GM18867 (cell line): ENCODE results near the gene SLC27A4.

Experiments used
- ATAC-seq: cut with Tn5 transposase; IDR thresholded peaks from one replicate; pipeline ENCODE4 v1.9.1; 2021; ENCODE audit warnings: mild to moderate bottlenecking, moderate library complexity; ENCODE audit not compliant: unreplicated experiment

Gene SLC27A4

DNA sequence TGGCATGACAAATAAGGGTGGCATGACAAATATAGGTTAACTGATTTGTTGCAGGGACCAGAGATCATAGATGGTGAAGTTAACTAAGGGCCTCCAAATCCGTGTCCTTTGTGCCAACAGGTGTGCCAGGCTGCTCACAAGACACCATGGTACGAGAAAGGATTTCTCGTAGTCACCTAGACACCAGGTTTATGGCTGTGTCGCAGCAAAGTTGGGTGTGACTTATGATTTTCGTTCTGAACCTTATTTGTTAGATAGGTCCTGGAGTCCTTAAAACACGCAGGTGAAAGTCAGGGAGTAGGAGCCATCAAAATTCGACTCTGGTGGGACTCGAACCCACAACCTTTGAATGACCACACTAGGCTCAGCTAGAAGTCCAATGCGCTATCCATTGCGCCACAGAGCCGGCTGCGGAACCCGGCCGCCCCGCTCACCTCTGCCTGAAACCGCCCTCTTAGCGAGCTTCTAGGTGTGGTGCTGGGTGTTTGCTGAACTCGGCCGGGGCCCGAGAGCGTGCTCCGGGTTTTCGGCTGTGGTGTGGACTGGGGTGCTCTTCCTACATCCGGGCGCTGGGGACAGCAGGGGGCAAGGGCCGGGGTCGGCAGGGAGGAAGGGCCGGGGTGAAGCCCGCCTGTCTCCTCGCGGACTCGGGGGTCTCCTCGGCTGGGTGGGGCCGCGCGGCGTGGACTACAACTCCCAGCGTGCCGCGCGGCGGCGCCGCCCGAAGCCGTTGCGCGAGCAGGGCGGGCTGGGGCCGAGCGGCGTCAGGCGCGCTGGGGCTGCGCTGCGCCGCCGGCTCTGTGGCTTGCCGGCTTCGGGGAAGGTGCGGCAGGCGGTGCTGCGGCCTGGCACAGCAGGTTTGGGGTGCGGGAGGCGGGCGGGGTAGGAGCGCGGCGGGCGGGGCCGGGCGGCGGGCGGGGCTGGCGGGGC is at the start of gene SLC27A4:
Gene SLC27A4, plus strand, starts transcription at position 767 of the 930 bp plus-strand sequence. CDS start 2,606 bp downstream, outside the sequence.
- ATAC-seq = peak; percentile 80

DNA sequence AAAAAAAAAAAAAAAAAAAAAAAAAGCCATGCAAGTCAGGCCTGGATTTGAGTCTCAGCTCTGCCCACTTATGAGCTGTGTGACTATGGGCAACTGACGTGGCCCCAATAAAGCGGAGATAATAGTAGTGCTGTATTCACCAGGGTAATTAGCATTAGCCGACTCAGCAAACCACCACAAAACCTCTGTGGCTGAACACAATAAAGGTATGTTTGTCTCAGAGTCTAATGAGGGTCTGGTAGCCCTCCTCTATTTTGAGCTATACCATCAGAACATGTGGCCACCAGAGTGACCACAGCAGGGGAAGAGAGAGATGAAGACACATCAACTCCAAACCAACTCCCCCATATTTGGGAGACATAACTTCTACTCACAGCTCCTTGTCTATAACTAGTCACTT is 48.3 kb upstream of the SLC27A4 start:
- ATAC-seq = no peak

DNA sequence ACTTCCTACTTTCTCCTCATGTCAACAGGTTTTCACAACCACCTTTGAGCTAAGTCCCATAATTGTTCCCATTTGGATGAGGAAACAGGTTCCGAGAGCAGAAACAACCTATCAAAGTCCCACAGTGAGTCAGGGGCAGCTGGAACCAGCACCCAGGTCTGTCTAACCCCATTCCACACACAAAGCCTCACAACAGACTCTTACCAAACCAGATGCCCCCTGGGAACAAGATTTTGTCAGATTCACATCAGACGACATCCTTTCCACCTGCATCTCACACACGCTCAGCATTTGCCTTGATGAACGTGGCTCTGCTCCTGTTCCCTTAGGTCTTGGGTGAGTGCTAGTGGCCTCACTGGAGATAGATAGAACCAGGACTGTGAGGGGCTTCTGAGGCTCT is 47.2 kb upstream of the SLC27A4 start:
- ATAC-seq = no peak

DNA sequence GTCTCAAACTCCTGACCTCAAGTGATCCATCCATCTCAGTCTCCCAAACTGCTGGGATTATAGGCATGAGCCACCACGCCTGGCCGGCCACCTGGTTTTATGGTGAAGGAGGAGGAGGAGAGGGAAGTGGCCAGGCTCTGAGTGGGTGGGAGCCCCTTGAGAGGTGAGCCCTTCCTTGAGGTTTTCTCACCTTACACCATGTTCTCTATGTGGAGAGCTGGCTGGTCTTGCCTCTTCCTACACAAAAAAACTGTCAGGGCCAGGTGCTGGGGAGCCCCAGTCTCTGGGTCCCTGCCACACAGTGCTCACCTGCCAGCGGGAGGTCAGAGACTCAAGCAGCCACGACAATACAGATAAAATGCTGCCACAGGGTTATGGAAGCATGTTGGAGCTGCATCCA is 46.2 kb upstream of the SLC27A4 start:
- ATAC-seq = no peak

DNA sequence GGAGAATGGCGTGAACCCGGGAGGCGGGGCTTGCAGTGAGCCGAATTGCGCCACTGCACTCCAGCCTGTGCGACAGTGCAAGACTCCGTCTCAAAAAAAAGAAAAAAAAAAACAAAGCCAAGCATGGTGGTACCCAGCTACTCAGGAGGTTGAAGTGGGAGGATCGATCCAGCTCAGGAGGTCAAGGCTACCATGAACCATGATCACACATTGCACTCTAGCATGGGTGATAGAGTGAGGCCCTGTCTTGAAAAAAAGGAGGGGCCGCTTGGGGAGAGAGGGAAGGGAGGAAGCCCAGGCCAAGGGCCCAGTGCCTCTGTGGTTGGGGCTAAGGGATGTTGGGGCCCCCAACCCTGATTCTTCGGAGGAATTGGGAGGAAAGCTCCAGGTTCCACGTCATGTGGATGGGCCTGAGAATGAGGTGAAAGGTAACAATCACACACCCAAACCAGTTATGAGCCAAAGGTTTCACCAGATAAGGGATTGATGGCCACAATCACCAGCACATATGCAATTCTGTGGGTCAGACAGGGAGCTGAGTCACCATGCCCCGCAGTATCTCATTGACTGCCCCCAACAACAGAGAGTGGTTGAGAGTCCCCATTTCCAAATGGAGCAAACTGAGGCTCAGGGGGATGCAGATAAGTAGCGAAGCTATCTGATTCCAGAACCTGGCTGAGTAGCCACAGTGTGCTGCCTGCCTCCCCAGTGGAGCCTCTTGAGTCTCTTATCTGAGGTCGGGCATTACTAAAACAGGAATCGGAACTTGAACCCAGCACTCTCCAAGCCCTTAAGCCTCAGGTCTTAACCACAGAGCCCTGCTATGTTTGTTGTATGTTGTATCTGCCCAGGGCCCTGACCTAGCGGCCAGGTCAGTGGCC is 43.7 kb upstream of the SLC27A4 start:
- ATAC-seq = no peak

DNA sequence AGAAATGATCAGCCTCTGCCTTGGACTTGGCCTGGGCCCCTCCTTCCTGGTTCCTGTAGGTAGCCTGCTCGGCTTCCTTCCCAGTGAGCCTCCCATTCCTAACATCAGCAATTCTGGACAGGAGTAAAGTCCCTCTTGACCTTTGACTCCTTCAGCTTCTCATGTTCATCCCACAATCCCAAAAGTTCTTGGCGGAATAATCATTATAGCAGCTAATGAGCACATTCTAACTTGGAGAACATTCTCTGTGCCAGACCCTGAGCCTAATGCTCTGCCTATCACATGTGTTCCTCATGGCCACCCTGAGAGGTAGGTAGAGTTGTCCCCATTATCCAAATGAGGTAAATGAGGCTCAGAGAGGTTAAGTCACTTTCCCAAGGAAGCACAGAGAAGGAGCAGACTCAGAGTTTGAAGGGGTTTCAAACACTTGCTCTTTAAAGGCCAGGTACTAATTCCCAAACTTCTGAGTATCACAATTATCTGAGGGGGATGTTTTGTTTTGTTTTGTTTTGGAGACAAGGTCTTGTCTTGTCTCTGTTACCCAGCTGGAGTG is 43.0 kb upstream of the SLC27A4 start:
- ATAC-seq = no peak

DNA sequence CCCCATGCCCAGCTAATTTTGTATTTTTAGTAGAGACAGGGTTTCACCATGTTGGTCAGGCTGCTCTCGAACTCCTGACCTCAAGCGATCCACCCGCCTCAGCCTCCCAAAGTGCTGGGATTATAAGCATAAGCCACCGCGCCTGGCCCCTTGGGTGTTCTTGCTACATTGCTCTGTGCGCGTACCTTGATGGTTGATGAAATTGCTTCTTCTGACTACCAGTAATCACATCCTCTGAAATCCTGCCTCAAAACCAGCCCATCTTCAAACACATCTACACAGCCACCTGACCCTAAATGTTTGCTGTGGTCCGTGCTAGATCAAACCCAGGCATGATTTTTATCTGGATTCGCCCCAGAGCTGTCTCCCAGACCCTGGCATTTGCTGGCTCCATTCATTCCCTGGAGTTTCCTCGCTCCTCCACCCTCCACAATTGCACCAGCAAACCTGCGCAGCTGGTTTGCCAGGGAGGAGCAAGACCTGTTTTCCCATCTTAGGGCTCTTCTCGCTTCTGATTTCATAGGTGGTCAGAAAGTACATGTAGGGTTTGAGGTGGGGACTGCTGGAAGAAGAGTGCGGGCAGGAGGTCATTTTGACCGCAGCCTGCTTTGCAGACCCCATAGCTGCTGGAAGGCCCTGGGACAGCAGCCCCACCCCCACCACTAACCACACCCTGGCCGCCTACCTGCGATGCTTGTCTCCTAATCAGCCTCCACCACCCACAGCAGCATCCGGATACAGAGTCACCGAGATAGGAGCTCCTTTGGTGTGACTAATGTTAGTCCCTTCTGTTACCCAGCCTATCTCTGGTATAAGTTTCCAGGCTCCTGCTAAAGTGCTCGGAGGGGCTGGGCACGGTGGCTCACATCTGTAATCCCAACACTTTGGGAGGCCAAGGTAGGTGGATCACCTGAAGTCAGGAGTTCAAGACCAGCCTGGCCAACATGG is 41.5 kb upstream of the SLC27A4 start:
- no peak for ATAC-seq

DNA sequence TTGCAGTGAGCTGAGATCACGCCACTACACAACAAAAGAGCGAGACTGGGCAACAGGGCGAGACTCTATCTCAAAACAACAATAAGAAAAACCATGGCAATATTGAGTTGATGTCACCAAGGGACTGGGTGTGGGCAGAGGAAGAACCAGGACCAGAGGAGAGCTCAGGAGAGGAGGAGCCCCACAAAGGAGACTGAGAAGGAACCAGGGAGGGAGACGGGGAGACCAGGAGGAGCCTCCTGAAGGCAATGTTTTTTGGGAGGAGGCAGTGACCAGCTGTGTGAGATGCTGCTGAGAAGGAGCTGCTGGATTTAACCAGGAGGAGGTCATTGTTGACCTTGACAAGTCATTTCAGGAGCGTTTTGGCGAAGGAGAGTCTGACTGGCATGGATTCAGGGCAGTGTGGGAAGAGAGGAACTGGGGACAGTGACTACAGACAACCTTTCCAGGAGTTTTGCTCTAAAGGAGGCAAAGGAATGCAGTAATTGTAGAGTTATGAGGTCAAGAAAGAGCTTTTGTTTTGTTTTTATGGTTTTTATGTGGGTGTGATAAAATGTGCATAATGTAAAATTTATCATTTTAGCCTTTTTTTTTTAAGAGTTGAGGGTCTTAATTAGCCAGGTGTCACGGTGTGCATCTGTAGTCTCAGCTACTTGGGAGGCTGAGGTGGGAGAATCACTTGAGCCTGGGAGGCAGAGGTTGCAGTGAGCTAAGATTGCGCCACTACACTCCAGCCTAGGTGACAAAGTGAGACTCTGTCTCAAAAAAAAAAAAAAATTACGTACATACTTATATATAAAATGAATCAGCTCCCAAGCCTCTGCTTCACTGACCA is 36.0 kb upstream of the SLC27A4 start:
- no peak for ATAC-seq

DNA sequence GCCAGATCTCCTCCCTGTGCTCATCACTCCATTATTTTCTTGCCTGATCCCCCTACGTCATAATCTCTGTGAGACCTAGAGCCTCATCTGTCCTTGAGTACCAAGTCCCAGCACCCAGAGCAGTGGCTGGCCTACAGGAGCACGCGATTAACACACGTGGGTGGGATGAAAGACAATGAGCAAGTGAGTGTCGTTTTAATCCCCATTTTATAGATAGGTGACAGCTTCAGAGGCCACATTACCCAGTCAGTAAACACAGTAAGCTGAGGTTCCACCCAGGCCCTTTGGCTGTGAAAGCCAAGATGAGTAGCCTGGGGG is 35.4 kb upstream of the SLC27A4 start:
- no peak for ATAC-seq

DNA sequence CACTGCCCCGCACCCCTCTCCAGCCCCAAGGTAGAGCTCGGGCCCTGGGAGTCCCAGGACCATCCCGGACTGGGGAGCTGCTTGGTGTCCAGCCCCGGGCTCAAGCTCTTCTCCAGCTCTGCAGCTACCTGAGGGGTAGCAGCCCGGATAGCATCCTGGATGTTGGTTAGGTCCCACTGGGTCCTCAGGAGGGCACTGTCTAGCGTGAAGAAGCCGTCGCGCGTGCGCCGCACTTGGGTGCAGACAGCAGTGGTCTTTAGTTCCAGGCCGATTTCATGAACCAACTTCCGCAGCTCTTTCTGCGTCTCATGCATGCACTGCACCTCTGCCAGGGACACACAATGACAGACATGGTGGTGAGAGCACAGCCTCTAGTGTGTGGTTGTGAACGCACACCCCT is 30.8 kb upstream of the SLC27A4 start:
- no peak for ATAC-seq

DNA sequence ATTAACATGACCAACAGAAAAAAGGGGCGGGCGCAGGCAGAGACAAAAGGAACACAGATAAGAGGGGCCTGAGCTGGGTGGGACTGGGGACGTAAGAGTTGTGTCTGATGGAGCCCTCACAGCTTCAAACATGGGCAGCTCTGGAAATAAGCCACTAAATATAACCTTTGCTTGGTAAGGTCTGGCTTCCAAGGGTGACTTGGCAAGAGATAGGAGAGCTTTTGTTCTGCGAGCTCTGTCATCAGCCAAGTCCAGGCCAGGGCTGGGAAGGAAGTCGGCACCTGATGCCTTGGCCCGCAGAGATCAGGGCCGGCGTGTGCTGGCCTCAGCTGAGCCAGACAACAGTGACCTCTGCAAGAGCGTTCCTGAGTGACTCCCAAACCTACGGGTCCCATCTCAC is 29.9 kb upstream of the SLC27A4 start:
- no peak for ATAC-seq

DNA sequence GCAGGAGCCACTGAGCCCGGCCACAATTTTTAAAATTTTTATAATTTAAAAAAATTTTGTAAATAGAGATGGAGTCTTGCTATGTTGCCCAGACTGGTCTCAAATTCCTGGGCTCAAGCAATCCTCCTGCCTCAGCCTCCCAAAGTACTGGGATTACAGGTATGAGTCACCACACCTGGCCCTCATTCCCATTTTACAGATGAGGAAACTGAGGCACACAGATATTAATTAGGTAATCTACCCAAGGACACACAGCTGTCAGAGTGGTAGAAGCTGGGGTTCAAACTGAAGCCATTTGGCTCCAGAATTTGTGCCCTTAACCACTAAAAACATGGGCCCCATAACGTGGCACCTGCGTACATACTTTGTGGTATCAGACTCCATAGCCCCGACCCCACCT is 25.6 kb upstream of the SLC27A4 start:
- no peak for ATAC-seq

DNA sequence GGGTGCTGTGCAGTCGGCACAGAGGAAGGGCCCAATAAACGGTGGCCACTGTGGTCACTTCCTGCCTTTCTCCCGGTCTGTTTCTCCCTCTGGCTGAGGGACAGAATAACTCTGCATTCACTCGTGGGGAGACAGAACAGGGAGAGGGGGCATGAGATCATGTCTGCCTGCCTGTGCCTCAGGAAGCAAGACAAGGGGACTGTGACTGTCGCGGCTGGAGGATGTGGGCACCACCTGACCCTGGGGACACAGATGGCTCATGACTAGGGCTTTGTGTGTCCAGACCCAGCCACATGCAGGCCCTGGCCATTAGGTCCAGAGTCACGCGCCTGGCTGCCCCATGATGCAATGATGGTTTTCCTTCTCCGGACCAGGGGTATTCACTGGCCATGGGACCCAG is 23.9 kb upstream of the SLC27A4 start:
- ATAC-seq = no peak

DNA sequence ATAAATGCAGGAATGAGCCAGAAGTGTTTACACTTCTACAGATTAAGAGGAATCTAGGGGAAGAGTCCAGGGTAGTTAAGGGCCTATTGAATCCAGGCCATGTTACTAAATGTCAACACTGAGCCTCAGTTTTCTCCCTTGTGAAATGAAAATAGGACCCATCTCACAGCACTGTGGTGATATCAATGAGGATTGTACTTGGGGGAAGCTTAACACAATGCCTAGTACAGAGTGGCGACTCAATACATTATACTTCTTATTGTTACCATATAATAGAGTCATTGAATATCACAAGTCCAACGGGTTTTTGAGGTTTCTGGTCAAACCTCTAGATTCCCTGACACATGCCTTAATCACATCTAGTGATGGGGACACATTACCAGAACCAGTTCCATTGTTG is 22.7 kb upstream of the SLC27A4 start:
- ATAC-seq = no peak

DNA sequence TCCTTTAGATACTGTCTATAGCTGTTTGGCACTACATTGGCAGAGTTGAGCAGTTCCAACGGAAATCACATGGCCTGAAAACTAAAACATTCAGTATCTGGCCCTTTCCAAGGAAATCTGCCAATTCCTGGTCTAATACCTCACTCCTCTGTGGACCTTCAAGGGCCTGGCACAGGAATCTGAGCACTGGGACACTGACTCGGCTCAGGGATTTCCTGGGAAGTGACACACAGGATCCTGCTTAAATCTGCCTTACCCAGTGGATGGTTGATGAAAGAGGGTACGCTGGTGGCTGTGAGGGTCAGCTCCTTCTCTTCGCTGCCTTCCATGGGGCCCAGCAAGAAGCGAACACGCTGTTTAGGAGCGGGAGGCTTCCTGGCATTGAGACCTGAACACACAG is 19.0 kb upstream of the SLC27A4 start:
- no peak for ATAC-seq

DNA sequence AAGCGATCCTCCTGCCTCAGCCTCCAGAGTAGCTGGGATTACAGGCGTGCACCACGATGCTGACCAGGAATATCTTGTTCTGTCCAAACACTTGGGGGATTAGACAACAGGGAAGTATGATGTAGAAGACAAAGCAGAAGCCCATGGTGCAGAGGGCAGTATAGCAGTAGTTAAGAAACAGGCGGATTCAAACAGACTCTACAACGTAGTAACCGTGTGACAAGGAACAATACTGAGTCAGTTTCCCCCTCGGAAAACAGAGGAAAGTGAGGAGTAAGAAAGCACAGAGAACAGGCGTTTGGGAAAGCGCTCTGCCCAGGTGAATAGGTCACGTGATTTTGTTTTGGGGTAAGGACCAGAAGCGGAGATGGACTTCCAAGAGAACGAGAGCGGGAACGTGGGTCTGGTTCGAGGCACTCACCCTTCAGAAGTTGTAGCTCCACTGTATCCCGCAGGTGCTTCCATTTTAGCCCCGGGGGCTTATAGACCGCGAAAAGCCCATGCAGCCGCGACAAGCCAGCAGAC is 18.4 kb upstream of the SLC27A4 start:
- no peak for ATAC-seq

DNA sequence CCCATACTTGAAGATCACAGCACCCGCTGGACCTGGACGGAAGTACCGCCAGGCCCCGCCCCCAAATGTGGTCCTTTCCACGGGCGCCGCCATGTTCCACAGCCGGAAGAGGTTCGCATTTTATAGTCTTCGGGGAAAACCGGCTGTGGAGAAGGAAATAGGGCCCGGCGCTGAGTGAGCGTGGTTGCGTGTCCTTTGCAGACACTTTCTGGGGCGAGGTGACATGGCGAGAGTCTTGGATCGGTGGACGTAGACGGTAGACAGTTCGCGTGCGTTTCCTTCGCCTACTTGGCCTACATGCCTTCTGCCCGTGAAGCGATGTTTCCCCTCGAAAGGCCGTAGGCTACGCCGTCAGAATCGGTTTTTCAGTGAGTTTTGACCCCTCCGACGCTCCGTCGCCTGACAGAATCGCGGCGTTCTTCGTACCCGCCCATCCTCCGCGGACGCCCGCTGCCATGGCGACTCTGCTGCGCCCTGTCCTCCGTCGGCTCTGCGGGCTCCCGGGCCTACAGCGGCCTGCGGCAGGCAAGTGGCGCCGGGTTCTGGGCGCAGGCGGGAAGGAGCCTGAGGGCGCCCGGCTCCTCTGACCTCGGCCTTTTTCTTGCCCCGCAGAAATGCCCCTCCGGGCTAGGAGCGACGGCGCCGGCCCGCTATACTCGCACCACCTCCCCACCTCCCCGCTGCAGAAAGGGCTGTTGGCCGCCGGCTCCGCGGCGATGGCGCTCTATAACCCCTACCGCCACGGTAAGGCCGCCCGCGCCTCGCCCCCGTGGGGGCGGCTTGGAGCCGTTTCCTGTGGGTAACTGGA is 17.7 kb upstream of the SLC27A4 start, which contains the start of the genes COQ4 and TRUB2:
Gene COQ4, plus strand, starts transcription at position 436 of the 808 bp plus-strand sequence. Its CDS starts 20 bp downstream, at position 456.
Gene TRUB2, minus strand, starts transcription at position 44 of the 808 bp plus-strand sequence. Its CDS starts 39 bp downstream, at position 5.
- peak; percentile 78 for ATAC-seq

DNA sequence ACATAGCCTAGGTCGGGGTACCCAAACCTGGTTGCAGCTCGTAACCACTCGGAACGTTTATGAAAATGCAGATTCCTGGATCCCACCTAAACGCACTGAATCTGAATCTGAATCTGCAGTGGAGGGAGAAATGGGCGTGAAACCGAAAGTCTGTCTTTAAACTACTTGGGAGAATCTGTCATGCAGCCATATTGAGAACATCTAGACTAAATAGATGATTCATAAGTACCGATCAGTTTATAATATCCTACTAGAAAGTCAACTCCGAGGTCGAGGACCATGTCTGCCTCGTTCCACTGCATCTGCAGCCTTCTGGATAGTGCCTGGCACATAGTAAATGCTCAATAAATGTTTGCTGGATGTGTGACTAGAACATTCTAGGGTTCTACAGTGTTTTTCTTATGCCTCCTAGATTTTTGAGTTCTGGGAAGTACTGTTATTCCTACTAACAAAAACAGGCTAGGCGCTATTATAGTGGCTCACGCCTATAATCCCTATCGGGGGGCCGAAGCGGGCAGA is 17.1 kb upstream of the SLC27A4 start:
- ATAC-seq = no peak
